GM21576 (cell line): ENCODE results near the gene CARNS1.
"Not testable (repeated sequence)": the region's sequence is repeated elsewhere in the genome, so short reads cannot be mapped to it uniquely, and the experiment has no call there.

Experiments used
- ATAC-seq: cut with Tn5 transposase; IDR thresholded peaks from one replicate; pipeline ENCODE4 v1.9.1; 2021; ENCODE audit warnings: mild to moderate bottlenecking, moderate library complexity; ENCODE audit not compliant: unreplicated experiment

CARNS1 gene

GRCh38 chr11:67464411-67465188 lies 49.1 kb downstream of the CARNS1 start:
- ATAC-seq = no peak

DNA sequence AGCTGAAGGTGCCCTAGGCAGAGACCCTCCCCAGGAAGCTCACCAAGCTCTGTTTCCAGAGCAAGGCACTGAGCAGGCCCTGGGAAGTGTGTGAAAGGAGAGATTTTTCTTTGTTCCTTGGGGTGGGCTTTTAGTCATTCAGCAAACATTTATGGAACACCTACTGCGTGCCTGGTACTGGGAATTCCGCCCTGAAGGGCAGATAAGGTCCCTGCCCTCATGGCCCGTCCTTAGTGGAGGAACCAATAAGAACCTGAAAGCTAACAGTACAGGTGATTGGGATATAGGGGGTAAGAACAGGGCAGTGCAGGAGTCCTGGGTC lies 49.7 kb downstream of the CARNS1 start:
- ATAC-seq = no peak

- not testable (repeated sequence) for ATAC-seq
Observed at GRCh38 chr11:67465530-67465929, 50.1 kb downstream of the CARNS1 start.

DNA sequence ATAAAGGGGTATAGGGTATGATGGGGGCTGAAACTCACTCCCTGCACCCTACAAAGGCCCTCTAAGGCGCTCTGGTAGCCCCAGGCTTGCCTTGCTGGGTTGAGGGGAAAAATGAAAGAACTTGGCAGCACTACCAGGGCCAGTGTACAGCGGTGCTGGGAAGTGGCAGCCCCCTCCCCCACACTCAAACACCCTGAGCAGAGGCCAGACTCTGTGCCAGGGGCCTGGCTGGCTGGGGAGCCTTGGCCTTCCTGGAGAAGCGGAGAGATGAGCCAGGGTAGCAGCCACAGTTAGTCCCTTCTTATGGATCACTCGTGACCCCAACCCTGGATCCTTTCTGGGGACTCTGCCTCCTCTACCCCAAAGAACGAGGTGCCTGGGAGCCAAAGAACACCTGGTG lies 50.9 kb downstream of the CARNS1 start:
- ATAC-seq = no peak

DNA sequence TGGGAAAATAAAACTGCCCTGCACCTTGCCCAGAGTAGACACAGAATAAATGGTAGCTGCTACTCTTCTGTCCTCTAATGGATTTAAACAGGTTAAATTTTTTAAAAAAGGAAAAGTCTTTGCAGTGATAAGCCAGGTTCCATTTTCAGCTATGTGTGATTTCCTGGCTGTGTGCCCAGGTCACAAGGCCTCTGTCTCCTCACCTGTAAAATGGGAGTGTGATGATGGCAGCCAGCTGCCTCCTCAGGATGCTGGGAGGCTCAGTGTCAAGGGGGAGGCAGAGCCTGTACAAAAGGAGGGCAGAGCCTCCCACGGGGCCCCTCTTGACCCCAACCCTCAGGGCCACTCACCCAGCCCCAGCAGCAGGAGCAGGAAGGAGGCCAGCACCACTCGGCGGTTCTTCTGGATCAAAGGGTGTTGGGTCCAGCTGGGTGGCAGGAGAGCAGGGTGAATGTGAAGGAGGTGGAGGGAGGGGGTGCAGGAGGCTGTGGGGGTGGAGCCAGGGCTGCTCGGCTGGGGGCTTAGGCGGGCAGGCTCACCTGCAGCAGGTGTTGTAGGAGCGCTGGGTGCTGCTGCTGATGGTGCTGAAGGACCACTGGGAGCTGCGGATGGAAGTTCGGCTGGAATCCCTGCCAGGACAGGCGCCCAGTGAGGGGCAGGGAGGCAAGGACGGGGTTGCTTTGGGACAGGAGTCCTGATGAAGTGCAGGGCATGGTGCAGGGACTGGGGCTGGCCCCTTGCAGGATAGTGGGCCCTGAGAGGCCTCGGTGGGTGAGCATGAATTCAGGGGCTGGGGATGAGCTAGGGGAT lies 51.7 kb downstream of the CARNS1 start:
- no peak for ATAC-seq

DNA sequence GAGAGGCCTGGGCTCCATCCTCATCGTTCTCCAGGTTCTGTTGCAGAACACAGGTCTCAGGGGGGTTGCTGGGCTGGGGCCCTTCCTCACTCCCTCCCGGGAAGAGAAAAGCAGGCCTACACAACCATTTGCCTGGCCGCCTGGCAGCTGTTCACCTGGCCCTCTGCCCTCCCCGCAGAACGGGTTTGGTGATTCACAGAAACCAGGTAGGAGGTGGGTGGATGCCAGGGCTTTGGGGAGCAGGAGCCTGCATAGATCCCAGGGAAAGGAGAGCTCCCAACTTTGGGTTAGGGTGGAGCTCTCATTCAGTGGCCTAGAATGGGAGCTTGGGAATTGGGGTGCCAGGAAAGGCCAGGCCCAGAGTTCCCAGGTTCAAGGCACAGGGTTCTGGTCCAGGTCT lies 52.6 kb downstream of the CARNS1 start:
- ATAC-seq = no peak

DNA sequence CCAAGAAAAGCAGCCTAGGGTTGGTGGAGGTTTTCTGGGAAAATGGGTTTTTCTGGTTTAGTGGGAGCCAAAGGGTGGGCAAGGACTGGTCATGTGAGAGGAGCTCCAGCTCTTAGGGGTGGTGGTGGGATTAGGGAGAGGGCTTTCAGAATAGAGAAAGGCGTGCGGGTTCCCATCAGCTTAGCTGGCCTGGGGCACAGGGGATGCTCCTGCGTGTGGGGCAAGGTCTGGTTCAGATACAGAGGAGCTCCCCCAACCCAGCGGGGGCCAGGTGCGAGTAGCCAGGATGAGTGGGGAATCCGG lies 52.9 kb downstream of the CARNS1 start:
- no peak for ATAC-seq

GRCh38 chr11:67468759-67469507 lies 53.5 kb downstream of the CARNS1 start, which contains the start of gene TMEM134:
TSS of gene TMEM134 (minus strand) at chr11:67469251. CDS start at chr11:67469192, 59 bp downstream.
- ATAC-seq = peak; percentile 58

DNA sequence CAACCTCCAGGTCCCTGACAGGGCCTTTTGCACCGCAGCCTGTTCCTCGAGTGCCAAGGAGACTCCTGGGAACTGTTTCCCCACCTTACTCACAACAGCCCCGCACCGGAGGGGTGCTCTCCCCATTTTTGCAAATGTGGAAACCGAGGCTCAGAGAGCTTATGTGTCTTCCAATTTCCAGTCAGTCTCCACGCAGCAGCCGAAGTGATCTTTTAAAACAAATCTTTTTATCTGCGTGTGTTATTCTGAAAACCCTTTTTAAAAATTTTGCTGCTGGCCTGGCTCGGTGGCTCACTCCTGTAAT lies 54.0 kb downstream of the CARNS1 start:
- no peak for ATAC-seq

GRCh38 chr11:67470337-67471002 lies 55.0 kb downstream of the CARNS1 start:
- ATAC-seq = no peak

- no peak for ATAC-seq
Observed at GRCh38 chr11:67472882-67473281, 57.4 kb downstream of the CARNS1 start.
